ENCODE results near the gene CEP250. TPM values are rescaled to one million over a fixed set of nuclear protein-coding genes. Genes with fewer than 3 reads are reported as not detected.

The CEP250 gene
- total RNA-seq, 1 experiment from 2014 or later: 63.6 TPM

GRCh38 chr20:35492352-35492751 lies 37.0 kb downstream of the CEP250 start:
- CTCF ChIA-PET: no interaction called here

DNA sequence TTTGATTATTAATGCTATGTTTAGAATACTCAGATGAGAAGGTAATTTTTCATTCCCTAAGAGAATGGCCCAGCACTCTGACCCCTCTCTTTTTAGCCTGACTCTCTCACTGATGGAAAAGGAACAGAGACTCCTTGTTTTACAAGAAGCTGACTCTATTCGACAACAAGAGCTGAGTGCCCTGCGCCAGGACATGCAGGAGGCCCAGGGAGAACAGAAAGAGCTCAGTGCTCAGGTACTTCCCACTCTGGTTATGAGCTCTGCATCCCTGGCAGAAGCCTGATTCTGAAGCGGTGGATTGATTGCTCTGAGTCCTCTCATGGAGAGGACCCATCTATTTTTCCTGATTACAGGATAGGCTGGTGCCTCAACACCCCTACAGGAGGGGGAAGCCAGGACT lies 41.1 kb downstream of the CEP250 start:
- ChIA-PET CTCF (no interaction called here), POLR2A (ENCODE audit: unreplicated experiment) (interaction anchor here (0.6 kb wide), 1 partner anchor 697 kb away, joined by 10 read pairs; no protein-coding TSS in a partner anchor)
- Histone ChIP-seq H3K9me3 (ENCODE audit: insufficient read depth, low read depth) (no peaks in the 10 kb centered on the region), H3K27ac (no peak overlapping the region), H3K9me2 (ENCODE audit: insufficient read depth) (no peaks in the 10 kb centered on the region), H3K36me3 (ENCODE audit: low read depth) (peaks cover 26% of the 10 kb centered on the region), H3K4me3 (no peak overlapping the region), H3K4me1 (replicated peaks; ENCODE audit: insufficient read depth) (no peaks in the 10 kb centered on the region), H4K20me1 (ENCODE audit: insufficient read depth) (no peaks in the 10 kb centered on the region), H3K79me2 (ENCODE audit: low read depth) (no peaks in the 10 kb centered on the region), H3F3A (ENCODE audit: insufficient read depth, low read depth) (no peaks in the 10 kb centered on the region), H3K4me2 (no peak overlapping the region), H3K27me3 (ENCODE audit: insufficient read depth, low read depth) (no peaks in the 10 kb centered on the region), H2AFZ (no peak overlapping the region)
- TF ChIP-seq EZH2 (IDR thresholded peaks at IDR 0.05; ENCODE audit: low read depth): no peak
- intact Hi-C loops (cut with micrococcal nuclease; ENCODE audit: unreplicated experiment): no loop called here
- BruUV-seq (replicated peaks): no TSS peak
- DNase-seq: no peak

More at GRCh38 chr20:35492352-35492751, 37.0 kb downstream of the CEP250 start:
- intact Hi-C loops (cut with micrococcal nuclease; ENCODE audit: unreplicated experiment): no loop called here
- H3F3A ChIP-seq (ENCODE audit: insufficient read depth, low read depth): no peaks in the 10 kb centered on the region
- H3K9me3 ChIP-seq (ENCODE audit: insufficient read depth, low read depth): no peaks in the 10 kb centered on the region
- H3K4me1 ChIP-seq (replicated peaks; ENCODE audit: insufficient read depth): no peaks in the 10 kb centered on the region
- no peak for DNase-seq
- no peak overlapping the region for H3K4me2 ChIP-seq
- no peaks in the 10 kb centered on the region for H3K27me3 ChIP-seq (ENCODE audit: insufficient read depth, low read depth)
- TF ChIP-seq EZH2 (IDR thresholded peaks at IDR 0.05; ENCODE audit: low read depth) (no peak), CTCF (conservative IDR thresholded peaks at IDR 0.05) (no peak)
- no peak overlapping the region for H3K27ac ChIP-seq
- no peaks in the 10 kb centered on the region for H3K79me2 ChIP-seq (ENCODE audit: low read depth)
- no TSS peak for BruUV-seq (replicated peaks)
- H3K36me3 ChIP-seq (ENCODE audit: low read depth): peaks cover 37% of the 10 kb centered on the region
- POLR2A ChIA-PET (ENCODE audit: unreplicated experiment): no interaction called here
- no peaks in the 10 kb centered on the region for H3K9me2 ChIP-seq (ENCODE audit: insufficient read depth)
- 0 out of 2 replicates have a peak, but pooled peaks cover 3% of the 10 kb centered on the region for H4K20me1 ChIP-seq (ENCODE audit: insufficient read depth)
- H2AFZ ChIP-seq: no peak overlapping the region
- H3K4me3 ChIP-seq: no peak overlapping the region

DNA sequence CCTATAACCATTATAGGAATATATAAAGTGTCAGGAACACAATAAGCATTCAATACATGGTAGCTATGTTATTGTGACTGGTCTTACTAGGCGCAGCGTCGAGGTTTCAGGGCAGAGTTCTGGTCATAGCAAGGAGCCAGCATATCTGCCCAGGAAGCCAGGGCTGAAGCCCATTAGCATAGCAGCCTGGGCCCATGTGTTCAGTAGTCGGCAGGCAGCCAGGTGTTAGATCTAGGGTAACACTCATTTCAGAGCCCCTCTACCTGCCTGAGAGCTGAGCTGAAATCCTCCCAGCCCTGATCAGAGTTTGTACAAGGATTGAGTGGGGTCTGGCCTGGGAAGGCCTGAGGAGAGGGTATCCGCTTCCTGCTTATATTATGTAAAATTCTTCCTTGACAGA lies 41.9 kb downstream of the CEP250 start:
- Histone ChIP-seq H3K4me2 (no peak overlapping the region), H2AFZ (no peak overlapping the region), H3K79me2 (ENCODE audit: low read depth) (no peaks in the 10 kb centered on the region), H3K36me3 (ENCODE audit: low read depth) (peaks cover 18% of the 10 kb centered on the region), H3K9me2 (ENCODE audit: insufficient read depth) (no peaks in the 10 kb centered on the region), H3F3A (ENCODE audit: insufficient read depth, low read depth) (no peaks in the 10 kb centered on the region), H3K27ac (no peak overlapping the region), H4K20me1 (ENCODE audit: insufficient read depth) (no peaks in the 10 kb centered on the region), H3K4me3 (no peak overlapping the region), H3K4me1 (replicated peaks; ENCODE audit: insufficient read depth) (no peaks in the 10 kb centered on the region), H3K27me3 (ENCODE audit: insufficient read depth, low read depth) (no peaks in the 10 kb centered on the region), H3K9me3 (ENCODE audit: insufficient read depth, low read depth) (no peaks in the 10 kb centered on the region)
- ChIA-PET POLR2A (ENCODE audit: unreplicated experiment) (no interaction called here), CTCF (no interaction called here)
- TF ChIP-seq EZH2 (IDR thresholded peaks at IDR 0.05; ENCODE audit: low read depth) (no peak), CTCF (conservative IDR thresholded peaks at IDR 0.05) (no peak)
- intact Hi-C loops (cut with micrococcal nuclease; ENCODE audit: unreplicated experiment): no loop called here
- no peak for DNase-seq
- BruUV-seq (replicated peaks): no TSS peak

DNA sequence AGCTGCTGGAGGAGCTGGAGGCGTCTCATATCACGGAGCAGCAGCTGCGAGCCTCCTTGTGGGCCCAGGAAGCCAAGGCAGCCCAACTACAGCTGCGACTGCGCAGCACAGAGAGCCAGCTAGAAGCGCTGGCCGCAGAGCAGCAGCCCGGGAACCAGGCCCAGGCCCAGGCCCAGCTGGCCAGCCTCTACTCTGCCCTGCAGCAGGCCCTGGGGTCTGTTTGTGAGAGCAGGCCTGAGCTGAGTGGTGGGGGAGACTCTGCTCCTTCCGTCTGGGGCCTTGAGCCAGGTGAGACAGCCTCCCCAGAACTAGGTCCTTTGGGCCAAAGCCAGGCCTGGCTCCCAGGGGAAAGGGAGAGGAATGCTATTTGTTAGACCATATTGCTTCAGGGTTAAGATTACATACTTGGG lies 42.4 kb downstream of the CEP250 start:
- no TSS peak for BruUV-seq (replicated peaks)

More for the DNA sequence above, 42.4 kb downstream of the CEP250 start:
- Histone ChIP-seq H3K9me2 (ENCODE audit: insufficient read depth) (no peaks in the 10 kb centered on the region), H2AFZ (no peak overlapping the region), H4K20me1 (ENCODE audit: insufficient read depth) (no peaks in the 10 kb centered on the region), H3K27ac (no peak overlapping the region), H3F3A (ENCODE audit: insufficient read depth, low read depth) (no peaks in the 10 kb centered on the region), H3K9me3 (ENCODE audit: insufficient read depth, low read depth) (no peaks in the 10 kb centered on the region), H3K4me2 (no peak overlapping the region), H3K4me3 (no peak overlapping the region), H3K36me3 (ENCODE audit: low read depth) (peaks cover 16% of the 10 kb centered on the region; the same call in 1 of the 2 replicates), H3K4me1 (replicated peaks; ENCODE audit: insufficient read depth) (no peaks in the 10 kb centered on the region), H3K79me2 (ENCODE audit: low read depth) (no peaks in the 10 kb centered on the region), H3K27me3 (ENCODE audit: insufficient read depth, low read depth) (no peaks in the 10 kb centered on the region)
- TF ChIP-seq CTCF (conservative IDR thresholded peaks at IDR 0.05) (no peak), EZH2 (IDR thresholded peaks at IDR 0.05; ENCODE audit: low read depth) (no peak)
- no peak for DNase-seq
- intact Hi-C loops (cut with micrococcal nuclease; ENCODE audit: unreplicated experiment): no loop called here
- ChIA-PET POLR2A (ENCODE audit: unreplicated experiment) (no interaction called here), CTCF (no interaction called here)

Measured in PC-9 (cell line).